Stomach (tissue), 4 donors: ENCODE data around the gene C22orf42.
"Not testable (repeated sequence)": the region's sequence is repeated elsewhere in the genome, so short reads cannot be mapped to it uniquely, and the experiment has no call there.

Experiments used
- CTCF ChIP-seq, 7 experiments: fragments of 450-650 bp in 4 of 7; fragments of 200-600 bp in 3 of 7; sonication (generic) in 3 of 7; IDR thresholded peaks; one replicate each; pipeline ENCODE4 v1.5.1; 2016 to 2019; ENCODE audit warnings: antibody characterized with exemption in 7 of 7, control low read depth in 2 of 7, mild to moderate bottlenecking in 1 of 7
- POLR2A ChIP-seq, 4 donors: fragments of 450-650 bp; IDR thresholded peaks; one replicate each; pipeline ENCODE4 v1.6.1; 2016; ENCODE audit warnings: antibody characterized with exemption in 4 of 4, control low read depth in 2 of 4, mild to moderate bottlenecking in 1 of 4, moderate library complexity in 1 of 4

- TF ChIP-seq CTCF, POLR2A (IDR thresholded peaks at IDR 0.05): not testable (repeated sequence)
Observed at GRCh38 chr22:32193346-32193745, 34.2 kb upstream of the C22orf42 start.
